Measurements from ENCODE around the gene ZDHHC17.

DNA sequence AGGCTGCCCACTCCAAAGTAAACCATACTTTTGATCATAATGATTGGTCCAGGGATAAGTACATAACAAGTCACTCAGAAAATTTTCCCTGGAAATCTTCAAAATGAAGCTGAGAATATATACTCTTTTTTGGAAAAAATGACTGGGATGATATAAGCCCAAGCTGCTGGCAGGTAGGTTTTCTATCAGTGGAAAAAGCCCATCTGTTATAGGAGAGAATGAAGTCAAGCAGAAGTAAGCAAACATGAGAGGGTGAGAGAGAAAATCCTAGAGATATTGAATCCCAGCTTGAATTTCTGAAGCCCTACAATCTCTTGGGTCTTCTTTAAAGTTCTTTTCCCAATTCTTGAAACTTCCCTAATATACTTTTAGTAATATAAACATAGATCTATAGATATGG lies 37.3 kb upstream of the ZDHHC17 start:
- TF ChIP-seq POLR2A (IDR thresholded peaks at IDR 0.05), result no peak
- TF ChIP-seq, protein P1, sequence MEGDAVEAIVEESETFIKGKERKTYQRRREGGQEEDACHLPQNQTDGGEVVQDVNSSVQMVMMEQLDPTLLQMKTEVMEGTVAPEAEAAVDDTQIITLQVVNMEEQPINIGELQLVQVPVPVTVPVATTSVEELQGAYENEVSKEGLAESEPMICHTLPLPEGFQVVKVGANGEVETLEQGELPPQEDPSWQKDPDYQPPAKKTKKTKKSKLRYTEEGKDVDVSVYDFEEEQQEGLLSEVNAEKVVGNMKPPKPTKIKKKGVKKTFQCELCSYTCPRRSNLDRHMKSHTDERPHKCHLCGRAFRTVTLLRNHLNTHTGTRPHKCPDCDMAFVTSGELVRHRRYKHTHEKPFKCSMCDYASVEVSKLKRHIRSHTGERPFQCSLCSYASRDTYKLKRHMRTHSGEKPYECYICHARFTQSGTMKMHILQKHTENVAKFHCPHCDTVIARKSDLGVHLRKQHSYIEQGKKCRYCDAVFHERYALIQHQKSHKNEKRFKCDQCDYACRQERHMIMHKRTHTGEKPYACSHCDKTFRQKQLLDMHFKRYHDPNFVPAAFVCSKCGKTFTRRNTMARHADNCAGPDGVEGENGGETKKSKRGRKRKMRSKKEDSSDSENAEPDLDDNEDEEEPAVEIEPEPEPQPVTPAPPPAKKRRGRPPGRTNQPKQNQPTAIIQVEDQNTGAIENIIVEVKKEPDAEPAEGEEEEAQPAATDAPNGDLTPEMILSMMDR (IDR thresholded peaks at IDR 0.05), result no peak

Data from sigmoid colon (tissue), 3 donors.